Stomach smooth muscle (tissue), 2 donors: Measurements from ENCODE around the gene SLC5A2.
"Not testable (repeated sequence)": the region's sequence is repeated elsewhere in the genome, so short reads cannot be mapped to it uniquely, and the experiment has no call there.

Experiments used
- H3K27ac ChIP-seq: one replicate; pipeline ENCODE4 v1.7.0; 2013; ENCODE audit warnings: mild to moderate bottlenecking, low read length, inconsistent platforms
- H3K27me3 ChIP-seq, 2 donors: one replicate each; pipeline ENCODE4 v1.7.0; 2013; ENCODE audit warnings: low read length in 2 of 2; ENCODE audit not compliant: insufficient read depth in 2 of 2, control insufficient read depth in 1 of 2
- H3K36me3 ChIP-seq, 2 donors: one replicate each; pipeline ENCODE4 v1.7.0; 2013; ENCODE audit warnings: low read length in 2 of 2; ENCODE audit not compliant: control insufficient read depth in 2 of 2, insufficient read depth in 2 of 2
- H3K4me1 ChIP-seq: one replicate; pipeline ENCODE4 v1.7.0; 2013; ENCODE audit warnings: low read length; ENCODE audit not compliant: control insufficient read depth, insufficient read depth
- H3K4me3 ChIP-seq, 2 donors: one replicate each; pipeline ENCODE4 v1.7.0; 2013; ENCODE audit warnings: low read length in 2 of 2
- H3K9ac ChIP-seq, 2 donors: one replicate each; pipeline ENCODE4 v1.7.0; 2013; ENCODE audit warnings: low read length in 2 of 2, mild to moderate bottlenecking in 1 of 2
- H3K9me3 ChIP-seq, 2 donors: one replicate each; pipeline ENCODE4 v1.7.0; 2013; ENCODE audit warnings: low read length in 2 of 2; ENCODE audit not compliant: control insufficient read depth in 2 of 2
- donor health status: healthy.
- donor health status: Pancreatic carcinoma.

The SLC5A2 gene

DNA sequence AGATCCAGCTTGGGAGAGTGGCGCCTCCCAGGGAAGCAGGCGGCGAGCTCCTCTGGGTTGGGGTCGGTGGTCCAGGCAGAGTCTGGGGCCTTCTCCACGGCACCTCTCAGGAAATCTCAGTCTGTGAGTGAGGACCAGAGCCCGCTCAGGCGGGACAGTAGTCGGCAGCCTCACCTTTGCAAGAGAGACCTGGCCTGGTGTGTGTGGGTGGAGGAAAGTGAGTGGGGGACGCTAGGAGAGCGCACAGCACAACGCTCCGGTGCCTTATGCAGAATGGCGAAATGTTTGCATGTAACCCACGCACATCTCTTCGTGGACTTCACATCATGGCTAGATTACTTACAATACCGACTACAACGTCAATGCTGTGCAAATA is 47.0 kb downstream of the SLC5A2 start:
- Histone ChIP-seq H3K4me3 (peak overlapping the region; percentile 57 to 60), H3K36me3 (no peaks in the 10 kb centered on the region), H3K4me1 (peaks cover 11% of the 10 kb centered on the region), H3K27me3 (peaks cover 0 to 30% of the 10 kb centered on the region in 2 donors), H3K9ac (peak overlapping the region in 1 of 2 donors; percentile 44), H3K9me3 (no peaks in the 10 kb centered on the region), H3K27ac (no peak overlapping the region)

DNA sequence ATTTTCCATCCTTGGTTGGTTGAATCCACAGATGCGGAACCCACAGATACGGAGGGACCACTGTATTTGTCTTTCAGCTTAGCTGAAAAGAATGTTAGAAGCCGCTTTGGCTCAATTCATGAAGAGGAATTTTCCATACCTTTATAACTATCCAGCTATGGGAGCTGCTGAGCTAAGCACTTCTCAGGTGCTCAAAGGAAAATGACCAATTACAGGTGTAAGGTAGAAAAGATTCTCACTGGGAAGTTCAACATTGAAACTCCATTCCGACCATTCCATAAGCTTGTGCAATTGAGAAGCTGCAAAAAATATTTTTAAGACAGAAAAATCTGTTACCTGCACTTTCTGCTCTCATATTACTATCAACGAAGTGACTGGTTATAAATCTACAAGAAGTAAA is 47.5 kb downstream of the SLC5A2 start:
- Histone ChIP-seq H3K9me3 (no peaks in the 10 kb centered on the region), H3K4me1 (peaks cover 11% of the 10 kb centered on the region), H3K36me3 (no peaks in the 10 kb centered on the region), H3K4me3 (peak overlapping the region in 1 of 2 donors; percentile 57), H3K9ac (no peak overlapping the region), H3K27ac (no peak overlapping the region), H3K27me3 (peaks cover 0 to 30% of the 10 kb centered on the region in 2 donors)

DNA sequence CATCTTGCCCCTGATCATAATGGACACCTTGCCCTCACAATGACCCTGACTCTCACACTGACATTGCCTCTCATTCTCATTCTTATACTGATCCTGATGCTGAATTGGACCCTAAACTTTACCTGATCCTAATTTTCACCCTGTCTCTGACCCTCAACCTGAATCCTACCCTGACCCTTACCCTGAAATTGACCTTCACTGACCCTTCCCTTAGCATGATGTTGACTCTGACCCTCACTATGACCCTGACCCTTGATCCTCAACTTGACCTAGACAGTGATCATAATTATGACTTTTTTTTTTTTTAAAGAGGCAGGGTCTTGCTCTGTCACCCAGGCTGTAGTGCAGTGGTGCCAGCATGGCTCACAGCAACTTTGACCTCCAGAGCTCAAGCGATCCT is 48.2 kb downstream of the SLC5A2 start:
- peaks cover 2 to 30% of the 10 kb centered on the region in 2 donors for H3K27me3 ChIP-seq
- H3K9ac ChIP-seq: no peak overlapping the region
- no peaks in the 10 kb centered on the region for H3K9me3 ChIP-seq
- no peaks in the 10 kb centered on the region for H3K36me3 ChIP-seq
- H3K27ac ChIP-seq: no peak overlapping the region
- peaks cover 11% of the 10 kb centered on the region for H3K4me1 ChIP-seq
- H3K4me3 ChIP-seq: no peak overlapping the region

DNA sequence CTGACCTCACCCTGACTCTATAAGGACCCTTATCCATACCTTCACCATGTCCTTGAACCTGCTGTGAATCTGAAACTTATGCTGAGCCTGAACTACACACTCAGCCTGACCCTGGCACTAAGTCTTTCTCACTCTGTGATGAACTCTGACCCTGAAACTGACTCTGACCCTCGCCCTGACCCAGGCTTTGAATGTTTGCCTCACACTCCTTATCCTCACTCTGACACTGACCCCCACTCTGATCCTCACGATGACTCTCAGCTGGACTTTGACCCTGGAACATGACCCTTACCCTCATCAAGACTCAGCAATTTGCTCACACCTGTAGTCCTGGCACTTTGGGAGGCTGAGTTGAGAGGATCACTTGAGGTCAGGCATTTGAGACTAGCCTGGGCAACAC is 49.2 kb downstream of the SLC5A2 start:
- H3K9ac ChIP-seq: no peak overlapping the region
- H3K36me3 ChIP-seq: no peaks in the 10 kb centered on the region
- no peaks in the 10 kb centered on the region for H3K9me3 ChIP-seq
- no peak overlapping the region for H3K4me3 ChIP-seq
- peaks cover 6 to 31% of the 10 kb centered on the region in 2 donors for H3K27me3 ChIP-seq
- H3K4me1 ChIP-seq: peaks cover 11% of the 10 kb centered on the region
- H3K27ac ChIP-seq: no peak overlapping the region

DNA sequence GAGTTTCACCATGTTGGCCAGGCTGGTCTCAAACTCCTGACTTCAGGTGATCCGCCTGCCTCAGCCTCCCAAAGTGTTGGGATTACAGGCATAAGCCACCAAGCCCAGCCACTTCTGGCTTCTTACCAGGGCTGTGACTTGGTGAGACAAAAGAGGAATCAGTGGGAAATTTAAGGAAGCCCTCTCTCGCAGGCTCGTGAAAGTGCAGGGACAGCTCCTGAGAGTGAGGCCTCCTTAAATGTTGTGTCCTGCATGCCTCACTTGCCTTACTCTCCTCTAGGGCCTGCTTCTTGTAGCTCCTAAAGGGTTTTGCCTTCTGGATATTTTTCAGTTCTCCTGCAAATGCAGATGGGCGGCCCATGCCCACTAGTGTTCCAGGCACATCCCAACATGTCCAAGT is 50.0 kb downstream of the SLC5A2 start:
- H3K27me3 ChIP-seq: peaks cover 14 to 33% of the 10 kb centered on the region in 2 donors
- peaks cover 11% of the 10 kb centered on the region for H3K4me1 ChIP-seq
- no peaks in the 10 kb centered on the region for H3K9me3 ChIP-seq

DNA sequence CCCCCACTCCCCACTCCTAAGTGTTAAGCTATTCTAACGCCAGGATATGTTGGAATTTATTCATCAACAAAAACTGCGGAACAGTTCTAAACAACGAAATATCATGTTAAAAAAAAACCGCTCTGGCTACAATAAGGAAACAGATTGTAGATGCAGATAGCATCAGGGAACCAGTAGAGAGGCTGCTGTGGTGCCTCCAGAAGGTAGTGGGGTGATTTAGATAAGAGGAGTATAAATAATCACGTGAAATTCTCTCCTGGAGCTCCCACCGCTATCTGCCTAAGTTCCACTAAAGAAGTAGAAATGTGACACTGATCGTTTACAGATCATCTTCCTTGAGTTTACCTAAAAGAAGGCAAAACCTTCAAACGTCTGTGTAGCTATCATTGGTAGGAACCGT is 52.8 kb downstream of the SLC5A2 start:
- Histone ChIP-seq H3K27me3 (peaks cover 20 to 33% of the 10 kb centered on the region in 2 donors), H3K4me1 (no peaks in the 10 kb centered on the region), H3K9ac (no peak overlapping the region), H3K4me3 (no peak overlapping the region), H3K9me3 (no peaks in the 10 kb centered on the region), H3K27ac (no peak overlapping the region), H3K36me3 (no peaks in the 10 kb centered on the region)

More for the DNA sequence above, 50.0 kb downstream of the SLC5A2 start:
- Histone ChIP-seq H3K36me3 (no peaks in the 10 kb centered on the region), H3K9ac (no peak overlapping the region), H3K4me3 (no peak overlapping the region), H3K27ac (no peak overlapping the region)

DNA sequence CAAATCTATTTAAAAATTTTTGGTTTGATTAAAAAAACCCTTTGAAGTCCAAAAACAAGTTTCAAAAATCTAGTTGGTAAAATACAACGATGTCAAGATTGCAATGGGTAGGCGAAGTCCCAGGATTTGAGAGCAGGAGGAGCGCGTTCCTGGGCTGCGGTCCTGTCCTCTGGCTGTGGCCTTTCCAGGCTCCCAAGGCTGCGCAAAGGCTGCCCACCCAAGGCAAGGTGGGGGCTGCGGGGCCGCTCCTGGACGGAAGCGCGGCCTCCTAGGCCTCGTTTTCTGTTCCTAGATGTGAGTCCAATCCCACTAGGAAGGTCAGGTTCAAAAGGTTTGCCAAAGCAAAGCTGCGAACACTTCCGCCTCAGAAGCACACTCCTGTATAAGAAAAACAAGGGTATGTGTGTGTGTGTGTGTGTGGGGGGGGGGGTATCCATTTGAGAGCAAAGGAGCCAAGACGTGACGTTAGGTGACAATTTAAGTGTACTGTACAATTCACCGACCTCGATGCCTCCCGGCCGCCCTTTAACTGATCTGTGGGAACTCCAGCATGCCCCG is 54.0 kb downstream of the SLC5A2 start:
- H3K4me1 ChIP-seq: no peaks in the 10 kb centered on the region
- no peaks in the 10 kb centered on the region for H3K36me3 ChIP-seq
- H3K4me3 ChIP-seq: no peak overlapping the region
- no peak overlapping the region for H3K27ac ChIP-seq
- no peak overlapping the region for H3K9ac ChIP-seq
- peaks cover 20 to 28% of the 10 kb centered on the region in 2 donors for H3K27me3 ChIP-seq
- no peaks in the 10 kb centered on the region for H3K9me3 ChIP-seq

DNA sequence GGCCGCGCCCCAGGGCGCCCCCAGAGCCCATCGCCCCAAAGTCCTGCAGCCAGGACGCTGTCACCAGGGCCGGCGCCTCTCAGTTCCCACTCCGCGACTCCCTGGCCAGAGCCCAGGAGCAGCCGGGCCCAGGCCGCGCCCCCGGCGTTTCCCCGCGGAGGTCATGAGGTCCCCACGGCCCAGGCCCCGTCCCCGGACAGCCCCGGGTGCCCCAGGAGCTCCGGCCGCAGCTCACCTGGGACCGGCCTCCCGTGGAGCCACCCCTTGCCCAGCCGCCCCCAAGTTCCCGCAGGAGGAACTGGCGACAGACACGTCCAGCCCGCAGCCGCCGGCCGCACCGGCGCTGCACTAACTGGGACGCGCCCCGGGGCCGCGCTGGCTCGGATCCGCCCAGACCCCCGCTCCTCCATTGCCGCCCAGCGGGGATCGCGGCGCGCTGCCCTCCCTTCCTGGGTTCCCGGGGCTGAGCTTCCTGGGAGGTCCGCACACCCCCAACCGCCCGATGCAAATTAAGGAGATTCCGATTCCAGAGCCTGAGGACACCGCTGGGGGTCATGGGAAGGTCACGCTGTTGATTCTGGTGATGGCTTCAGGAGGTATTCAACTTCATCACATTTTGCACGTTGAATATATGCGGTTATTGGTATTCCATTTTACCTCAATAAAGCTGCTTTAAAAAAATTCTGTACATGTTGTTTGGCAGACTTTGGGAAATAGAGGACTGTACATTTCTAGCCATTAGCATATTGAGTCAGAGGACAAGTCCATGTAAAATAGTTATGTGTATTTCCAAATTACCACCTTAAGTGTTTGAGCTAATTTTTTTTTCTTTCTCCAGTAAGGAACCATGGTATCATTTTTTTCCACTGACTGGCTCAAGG is 54.7 kb downstream of the SLC5A2 start:
- Histone ChIP-seq H3K9me3 (no peaks in the 10 kb centered on the region), H3K9ac (no peak overlapping the region), H3K4me1 (no peaks in the 10 kb centered on the region), H3K27ac (no peak overlapping the region), H3K27me3 (peaks cover 20 to 26% of the 10 kb centered on the region in 2 donors), H3K36me3 (no peaks in the 10 kb centered on the region), H3K4me3 (peak overlapping the region; percentile 15 to 40)

DNA sequence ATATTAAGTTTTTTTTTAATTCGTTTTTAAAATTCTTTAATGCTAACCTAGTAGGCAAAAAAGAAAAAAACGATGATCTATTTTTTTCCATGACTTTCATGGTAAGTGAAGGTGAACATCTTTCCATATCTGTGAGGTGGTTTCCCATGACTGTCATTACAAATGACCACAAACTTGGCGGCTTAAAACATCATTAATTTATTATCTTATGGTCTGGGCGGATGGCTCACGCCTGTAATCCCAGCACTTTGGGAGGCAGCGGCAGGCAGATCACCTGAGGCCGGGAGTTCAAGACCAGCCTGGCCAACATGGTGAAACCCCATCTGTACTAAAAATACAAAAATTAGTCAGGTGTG is 55.3 kb downstream of the SLC5A2 start:
- H3K4me1 ChIP-seq, H3K27ac ChIP-seq, H3K4me3 ChIP-seq, H3K36me3 ChIP-seq, H3K9ac ChIP-seq, H3K9me3 ChIP-seq: not testable (repeated sequence)
- H3K27me3 ChIP-seq: peaks cover 20 to 22% of the 10 kb centered on the region in 2 donors

DNA sequence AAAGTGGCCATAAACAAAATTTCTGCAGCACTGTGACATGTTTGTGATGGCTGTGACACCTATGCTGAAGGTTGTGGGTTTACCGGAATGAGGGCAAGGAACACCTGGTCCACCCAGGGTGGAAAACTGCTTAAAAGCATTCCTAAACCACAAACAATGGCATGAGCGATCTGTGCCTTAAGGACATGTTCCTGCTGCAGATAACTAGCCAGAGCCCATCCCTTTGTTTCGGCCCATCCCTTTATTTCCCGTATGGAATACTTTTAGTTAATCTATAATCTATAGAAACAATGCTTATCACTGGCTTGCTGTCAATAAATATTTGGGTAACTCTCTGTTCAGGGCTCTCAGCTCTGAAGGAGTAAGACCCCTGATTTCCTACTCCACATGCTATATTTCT is 56.8 kb downstream of the SLC5A2 start:
- H3K4me3 ChIP-seq, H3K9me3 ChIP-seq, H3K9ac ChIP-seq, H3K4me1 ChIP-seq, H3K36me3 ChIP-seq, H3K27ac ChIP-seq: not testable (repeated sequence)
- peaks cover 20% of the 10 kb centered on the region in 2 donors for H3K27me3 ChIP-seq
